GM10266 (cell line): ENCODE data around the gene SOX2.
"Not testable (repeated sequence)": the region's sequence is repeated elsewhere in the genome, so short reads cannot be mapped to it uniquely, and the experiment has no call there.

Experiments
- DNase-seq: peaks from one replicate; pipeline ENCODE4 v3.0.0; 2012; ENCODE audit errors: extremely low spot score
- TF ChIP-seq, protein P1 (sequence below): IDR thresholded peaks from 2 replicates; pipeline ENCODE4 v1.5.1; 2012; ENCODE audit warnings: mild to moderate bottlenecking, low read depth; ENCODE audit not compliant: control insufficient read depth, insufficient read depth; ENCODE audit errors: missing control alignments

SOX2 gene

DNA sequence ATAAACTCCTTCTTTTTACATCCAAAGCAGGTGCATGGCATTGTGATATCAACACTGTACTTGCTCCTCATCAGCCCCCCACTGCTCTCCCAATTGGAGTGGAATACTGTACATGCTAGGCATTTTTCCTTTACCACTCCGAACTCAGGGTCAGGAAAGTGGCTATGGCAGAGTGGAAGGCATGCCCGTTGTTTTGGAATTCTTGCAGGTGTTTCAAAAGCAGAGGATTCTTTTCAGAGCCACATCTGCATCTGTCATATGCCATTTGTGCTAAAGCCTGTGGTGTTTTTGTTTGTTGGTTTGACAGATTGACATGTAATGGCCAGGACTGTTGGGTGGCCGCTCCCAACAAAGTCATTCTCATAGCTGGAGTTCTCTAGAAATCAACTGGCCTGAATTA lies 41.7 kb downstream of the SOX2 start:
- no peak for DNase-seq
- TF ChIP-seq, protein P1, sequence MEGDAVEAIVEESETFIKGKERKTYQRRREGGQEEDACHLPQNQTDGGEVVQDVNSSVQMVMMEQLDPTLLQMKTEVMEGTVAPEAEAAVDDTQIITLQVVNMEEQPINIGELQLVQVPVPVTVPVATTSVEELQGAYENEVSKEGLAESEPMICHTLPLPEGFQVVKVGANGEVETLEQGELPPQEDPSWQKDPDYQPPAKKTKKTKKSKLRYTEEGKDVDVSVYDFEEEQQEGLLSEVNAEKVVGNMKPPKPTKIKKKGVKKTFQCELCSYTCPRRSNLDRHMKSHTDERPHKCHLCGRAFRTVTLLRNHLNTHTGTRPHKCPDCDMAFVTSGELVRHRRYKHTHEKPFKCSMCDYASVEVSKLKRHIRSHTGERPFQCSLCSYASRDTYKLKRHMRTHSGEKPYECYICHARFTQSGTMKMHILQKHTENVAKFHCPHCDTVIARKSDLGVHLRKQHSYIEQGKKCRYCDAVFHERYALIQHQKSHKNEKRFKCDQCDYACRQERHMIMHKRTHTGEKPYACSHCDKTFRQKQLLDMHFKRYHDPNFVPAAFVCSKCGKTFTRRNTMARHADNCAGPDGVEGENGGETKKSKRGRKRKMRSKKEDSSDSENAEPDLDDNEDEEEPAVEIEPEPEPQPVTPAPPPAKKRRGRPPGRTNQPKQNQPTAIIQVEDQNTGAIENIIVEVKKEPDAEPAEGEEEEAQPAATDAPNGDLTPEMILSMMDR: no peak

DNA sequence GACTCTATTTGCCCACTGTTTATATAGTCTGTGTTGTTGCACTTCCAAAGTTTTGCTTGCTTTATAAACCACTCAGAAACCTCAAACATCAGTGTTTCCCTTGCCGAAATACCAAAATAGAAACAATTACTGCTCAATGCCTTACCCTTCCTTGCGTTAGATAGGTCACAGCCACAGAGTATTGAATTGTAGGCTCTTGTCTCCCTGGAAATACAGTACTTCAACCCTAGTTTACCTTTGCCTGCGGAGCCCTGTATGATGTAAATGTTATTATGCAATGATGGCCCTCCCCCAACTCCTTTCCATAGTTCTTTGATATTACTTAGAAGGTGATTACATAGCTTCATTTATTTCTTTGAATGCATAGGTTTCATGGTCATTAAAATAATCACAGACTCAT lies 44.2 kb downstream of the SOX2 start:
- TF ChIP-seq, protein P1: no peak
- no peak for DNase-seq

DNA sequence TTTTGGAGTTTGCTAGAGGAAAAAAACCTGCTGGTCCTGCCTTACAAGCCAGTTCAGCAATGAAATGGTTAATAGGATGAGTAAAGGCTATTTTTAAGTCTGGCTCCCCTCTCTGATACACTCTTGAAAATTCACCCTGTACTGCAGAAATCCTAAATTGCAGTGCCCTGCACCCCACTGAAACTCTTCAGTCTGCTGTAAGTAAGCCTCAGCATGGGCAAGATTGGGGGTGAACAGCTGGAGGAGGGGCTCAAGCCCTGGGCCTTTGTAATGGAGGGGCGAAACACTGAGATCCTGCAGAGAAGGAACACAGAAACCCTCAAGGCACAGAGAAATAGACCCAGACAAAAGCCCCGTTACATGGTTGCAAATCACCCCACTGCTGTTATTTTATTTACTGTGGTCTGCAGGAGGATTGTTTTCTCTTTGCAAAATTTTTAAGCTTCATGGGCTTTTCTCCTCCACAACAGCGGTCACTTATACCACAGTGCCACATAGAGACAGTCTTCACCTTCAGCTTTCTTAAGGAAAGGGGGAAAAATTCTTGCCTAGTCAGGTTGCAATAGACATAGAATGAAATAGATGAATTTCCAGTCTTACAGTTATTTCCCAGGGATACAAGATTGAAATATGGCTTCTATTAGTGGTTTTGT lies 45.0 kb downstream of the SOX2 start:
- TF ChIP-seq, protein P1: no peak
- no peak for DNase-seq

DNA sequence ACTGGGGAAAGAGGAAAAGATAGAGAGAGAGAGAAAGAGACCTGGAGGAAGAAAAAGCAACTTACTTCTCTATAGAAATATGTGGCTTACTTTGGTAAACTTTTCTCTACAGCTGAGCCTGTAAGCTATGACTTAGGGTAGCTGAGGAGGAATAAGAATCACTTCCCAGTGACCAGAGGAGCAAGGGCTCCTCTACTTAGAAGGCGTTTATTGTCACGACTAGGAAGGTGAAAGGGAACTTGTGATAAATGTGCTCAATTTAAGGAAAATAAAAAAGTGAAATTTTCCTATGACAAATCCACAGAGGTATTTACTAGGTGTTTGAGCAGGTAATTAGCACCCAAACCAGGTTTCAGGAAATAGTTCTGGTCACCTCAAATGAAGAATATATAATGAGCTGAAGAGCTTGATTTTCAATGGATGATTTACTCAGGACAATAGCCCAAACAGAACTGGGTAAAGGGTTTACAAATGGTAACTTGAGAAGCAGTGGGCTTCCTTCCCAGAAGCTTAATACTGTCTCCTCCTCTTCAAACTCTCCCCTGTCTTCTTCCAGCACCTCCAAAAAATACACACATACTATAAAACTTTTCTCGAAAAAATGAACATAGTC lies 46.1 kb downstream of the SOX2 start:
- TF ChIP-seq, protein P1: no peak
- DNase-seq: no peak

DNA sequence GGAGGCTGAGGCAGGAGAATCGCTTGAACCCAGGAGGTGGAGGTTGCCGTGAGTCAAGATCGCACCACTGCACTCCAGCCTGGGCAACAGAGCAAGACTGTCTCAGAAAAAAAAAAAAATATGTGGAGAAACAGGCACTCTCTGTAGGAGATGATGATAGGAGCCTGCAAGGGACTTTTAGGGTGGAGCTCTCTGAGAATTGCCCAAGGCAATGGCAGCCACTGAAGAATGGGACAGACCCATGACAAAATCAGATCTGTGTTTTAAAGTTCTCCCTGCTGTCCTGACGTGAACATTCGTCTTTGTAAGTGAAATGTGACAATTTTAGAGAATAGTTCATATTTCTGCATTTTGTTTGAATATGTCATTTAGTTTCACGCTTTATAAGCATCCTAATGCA lies 50.2 kb downstream of the SOX2 start:
- TF ChIP-seq, protein P1: no peak
- no peak for DNase-seq

DNA sequence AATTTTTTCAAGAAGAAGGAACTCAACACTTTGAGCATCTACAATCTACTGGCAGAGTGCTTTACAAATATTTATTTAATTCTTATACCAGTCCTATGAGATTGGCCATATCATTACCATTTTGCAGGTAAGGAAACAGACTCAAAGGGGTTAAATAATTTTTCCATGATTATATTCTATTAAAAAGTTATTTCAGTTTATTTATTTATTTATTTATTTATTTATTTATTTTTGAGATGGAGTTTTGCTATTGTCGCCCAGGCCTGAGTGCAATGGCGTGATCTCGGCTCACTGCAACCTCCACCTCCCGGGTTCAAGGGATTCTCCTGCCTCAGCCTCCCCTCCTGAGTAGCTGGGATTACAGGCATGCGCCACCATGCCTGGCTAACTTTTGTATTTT lies 52.3 kb downstream of the SOX2 start:
- not testable (repeated sequence) for DNase-seq
